ENCODE data around the gene NTSR2.

DNA sequence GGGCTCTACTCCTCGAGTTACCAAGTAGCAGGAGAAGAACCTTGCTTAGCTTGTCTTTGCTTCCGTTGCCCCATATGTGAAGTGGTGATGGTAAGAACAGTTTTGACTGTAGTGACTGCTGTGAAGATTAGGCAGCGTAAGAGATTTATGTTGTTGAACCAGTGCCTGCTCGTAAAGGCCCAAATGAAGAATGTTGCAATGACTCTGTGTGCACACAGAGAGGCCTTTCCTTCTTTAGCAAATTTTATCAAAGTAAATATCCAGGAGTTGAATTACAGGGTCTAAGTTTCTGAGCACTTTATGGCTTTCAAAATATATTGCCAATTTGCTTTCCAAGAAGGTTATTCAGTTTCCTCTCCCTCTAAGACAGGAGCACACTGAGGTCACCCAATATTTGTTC is 14.5 kb downstream of the NTSR2 start:
- TF ChIP-seq JUND (IDR thresholded peaks at IDR 0.05) (no peak), RAD21 (IDR thresholded peaks at IDR 0.05) (no peak)
